Upper lobe of right lung (tissue), 1 donor: ENCODE data around the gene CFAP141. TPM values are rescaled to one million over a fixed set of nuclear protein-coding genes. Genes with fewer than 3 reads are reported as not detected.

Source experiments
- ATAC-seq: fragments of 200-7000 bp; cut with Tn5 transposase; one replicate; pipeline ENCODE4 v1.9.1; 2020; ENCODE audit warnings: mild to moderate bottlenecking, moderate library complexity
- DNase-seq: peaks from one replicate; pipeline ENCODE4 v3.0.0-alpha.2; 2020
- H3K27ac ChIP-seq: fragments of 200-600 bp; one replicate; pipeline ENCODE4 v1.8.0; 2022
- H3K27me3 ChIP-seq: fragments of 200-600 bp; one replicate; pipeline ENCODE4 v1.8.0; 2022; ENCODE audit warnings: mild to moderate bottlenecking
- H3K36me3 ChIP-seq: fragments of 200-600 bp; one replicate; pipeline ENCODE4 v1.8.0; 2022
- H3K4me1 ChIP-seq: fragments of 200-600 bp; one replicate; pipeline ENCODE4 v1.8.0; 2022
- H3K4me3 ChIP-seq: fragments of 200-600 bp; one replicate; pipeline ENCODE4 v1.8.0; 2022; ENCODE audit warnings: mild to moderate bottlenecking
- H3K9me3 ChIP-seq: fragments of 200-600 bp; one replicate; pipeline ENCODE4 v1.8.0; 2022
- CTCF ChIP-seq: fragments of 200-600 bp; IDR thresholded peaks from one replicate; pipeline ENCODE4 v1.8.0; 2022; ENCODE audit warnings: antibody characterized with exemption
- intact Hi-C: fragments of 100-400 bp; cut with DNase I; formaldehyde crosslinking; loops from one replicate; pipeline ENCODE4 v1.11.0; 2022
- total RNA-seq: library from RNA; stranded (reverse); fragmentation: NEBNext Ultra II Directional; extraction: Animal tissue kit (Norgen Biotek cat#: 25700); gene quantifications from one replicate; pipeline ENCODE4 v1.2.1, GENCODE V29; 2021
- donor health status: DM: no; HTN: yes; CAD: no; lungs with severe emphysema.

CFAP141 gene
- total RNA-seq, 1 donor from 2014 or later, result not detected

- Histone ChIP-seq H3K4me1 (peaks cover 46% of the 10 kb centered on the region), H3K9me3 (no peaks in the 10 kb centered on the region), H3K4me3 (no peak overlapping the region), H3K36me3 (peaks cover 71% of the 10 kb centered on the region), H3K27me3 (no peaks in the 10 kb centered on the region), H3K27ac (no peak overlapping the region)
- TF ChIP-seq CTCF, result no peak
- intact Hi-C loops, result no loop called here
- DNase-seq (no peak), ATAC-seq (no peak)
Measured at GRCh38 chr1:154174654-154175053, 31.5 kb downstream of the CFAP141 start.

- no peaks in the 10 kb centered on the region for H3K27me3 ChIP-seq
- no peak overlapping the region for H3K27ac ChIP-seq
- intact Hi-C loops, result no loop called here
- no peaks in the 10 kb centered on the region for H3K9me3 ChIP-seq
- no peak overlapping the region for H3K4me3 ChIP-seq
- no peak for DNase-seq
- peaks cover 92% of the 10 kb centered on the region for H3K36me3 ChIP-seq
- H3K4me1 ChIP-seq, result peaks cover 18% of the 10 kb centered on the region
- ATAC-seq, result no peak
- TF ChIP-seq CTCF, result no peak
Measured at GRCh38 chr1:154171880-154172279, 34.3 kb downstream of the CFAP141 start.

- no peak overlapping the region for H3K4me3 ChIP-seq
- no peaks in the 10 kb centered on the region for H3K9me3 ChIP-seq
- no peak overlapping the region for H3K27ac ChIP-seq
- H3K4me1 ChIP-seq, result peaks cover 11% of the 10 kb centered on the region
- H3K36me3 ChIP-seq, result peaks cover 99% of the 10 kb centered on the region
- intact Hi-C loops, result no loop called here
- DNase-seq, result no peak
- no peaks in the 10 kb centered on the region for H3K27me3 ChIP-seq
- ATAC-seq, result peak; percentile 84
- no peak for TF ChIP-seq CTCF
Measured at GRCh38 chr1:154171223-154171583, 34.9 kb downstream of the CFAP141 start.

GRCh38 chr1:154170547-154171222 is 35.4 kb downstream of the CFAP141 start:
- no peak overlapping the region for H3K4me3 ChIP-seq
- H3K27ac ChIP-seq, result no peak overlapping the region
- H3K4me1 ChIP-seq, result peaks cover 6% of the 10 kb centered on the region
- DNase-seq (no peak), ATAC-seq (peak; percentile 56)
- H3K27me3 ChIP-seq, result no peaks in the 10 kb centered on the region
- peaks cover 99% of the 10 kb centered on the region for H3K36me3 ChIP-seq
- H3K9me3 ChIP-seq, result no peaks in the 10 kb centered on the region
- intact Hi-C loops, result no loop called here
- TF ChIP-seq CTCF, result no peak

GRCh38 chr1:154167461-154167860 is 38.7 kb downstream of the CFAP141 start:
- H3K36me3 ChIP-seq, result peaks cover 100% of the 10 kb centered on the region

More at GRCh38 chr1:154167461-154167860, 38.7 kb downstream of the CFAP141 start:
- Histone ChIP-seq H3K4me3 (no peak overlapping the region), H3K9me3 (no peaks in the 10 kb centered on the region), H3K27ac (no peak overlapping the region), H3K4me1 (no peaks in the 10 kb centered on the region), H3K27me3 (no peaks in the 10 kb centered on the region)
- ATAC-seq, result no peak
- TF ChIP-seq CTCF, result no peak
- DNase-seq, result no peak
- intact Hi-C loops, result no loop called here
